ENCODE measurements around the gene DGKI. TPM values are rescaled to one million over a fixed set of nuclear protein-coding genes. Genes with fewer than 3 reads are reported as not detected.

DGKI gene
- total and polyA plus RNA-seq, 8 donors: under 0.01 to 5.1 (median 0.20) TPM; not detected in 3

DNA sequence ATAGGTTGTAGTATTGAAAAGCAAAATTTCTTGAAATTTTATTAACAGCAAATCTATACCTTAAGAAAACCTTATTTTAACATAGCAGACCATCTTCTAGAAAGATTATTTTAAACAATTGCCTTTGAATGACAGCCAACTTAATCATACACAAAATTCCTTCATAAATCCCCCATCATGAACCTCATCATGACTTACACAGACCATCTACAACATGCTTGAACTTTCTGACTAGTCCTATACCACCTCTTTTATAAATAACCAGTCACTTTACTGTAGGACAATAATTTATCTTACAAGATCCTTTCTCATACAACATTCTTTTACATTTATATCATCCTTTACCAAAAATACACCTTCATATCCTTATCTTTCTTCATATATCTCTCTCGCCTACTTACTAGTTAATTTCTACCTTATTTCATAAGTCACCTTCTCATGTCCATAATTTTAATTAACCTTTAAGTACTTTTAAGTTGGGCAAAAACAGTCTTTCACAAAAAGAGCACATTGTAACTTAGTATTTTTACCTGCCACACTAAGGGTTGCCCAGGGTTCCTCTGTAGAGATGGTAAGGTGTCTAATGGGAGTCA, 486.6 kb downstream of the DGKI start:
- H3K27me3 ChIP-seq: no peaks in the 10 kb centered on the region
- DNase-seq: no peak
- intact Hi-C loops (cut with DNase I; ENCODE audit: low total_unique reads): no loop called here
- H3K9me3 ChIP-seq: peaks cover 0 to 38% (median 14%) of the 10 kb centered on the region in 4 donors
- no peaks in the 10 kb centered on the region for H3K36me3 ChIP-seq
- TF ChIP-seq POLR2A (IDR thresholded peaks at IDR 0.05): no peak
- TF ChIP-seq, protein P1, sequence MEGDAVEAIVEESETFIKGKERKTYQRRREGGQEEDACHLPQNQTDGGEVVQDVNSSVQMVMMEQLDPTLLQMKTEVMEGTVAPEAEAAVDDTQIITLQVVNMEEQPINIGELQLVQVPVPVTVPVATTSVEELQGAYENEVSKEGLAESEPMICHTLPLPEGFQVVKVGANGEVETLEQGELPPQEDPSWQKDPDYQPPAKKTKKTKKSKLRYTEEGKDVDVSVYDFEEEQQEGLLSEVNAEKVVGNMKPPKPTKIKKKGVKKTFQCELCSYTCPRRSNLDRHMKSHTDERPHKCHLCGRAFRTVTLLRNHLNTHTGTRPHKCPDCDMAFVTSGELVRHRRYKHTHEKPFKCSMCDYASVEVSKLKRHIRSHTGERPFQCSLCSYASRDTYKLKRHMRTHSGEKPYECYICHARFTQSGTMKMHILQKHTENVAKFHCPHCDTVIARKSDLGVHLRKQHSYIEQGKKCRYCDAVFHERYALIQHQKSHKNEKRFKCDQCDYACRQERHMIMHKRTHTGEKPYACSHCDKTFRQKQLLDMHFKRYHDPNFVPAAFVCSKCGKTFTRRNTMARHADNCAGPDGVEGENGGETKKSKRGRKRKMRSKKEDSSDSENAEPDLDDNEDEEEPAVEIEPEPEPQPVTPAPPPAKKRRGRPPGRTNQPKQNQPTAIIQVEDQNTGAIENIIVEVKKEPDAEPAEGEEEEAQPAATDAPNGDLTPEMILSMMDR (IDR thresholded peaks at IDR 0.05): no peak
- TF ChIP-seq EP300 (IDR thresholded peaks at IDR 0.05): no peak
- TF ChIP-seq POLR2AphosphoS5 (IDR thresholded peaks at IDR 0.05): no peak
- WGBS, 5 donors: 38 to 87% (median 44%) methylated on average over 1 of the region's 1 CpG
- no peak overlapping the region for H3K4me3 ChIP-seq
- H3K4me1 ChIP-seq: peaks cover 0 to under 1% (median 0%) of the 10 kb centered on the region in 4 donors
- no peak overlapping the region for H3K27ac ChIP-seq

DNA sequence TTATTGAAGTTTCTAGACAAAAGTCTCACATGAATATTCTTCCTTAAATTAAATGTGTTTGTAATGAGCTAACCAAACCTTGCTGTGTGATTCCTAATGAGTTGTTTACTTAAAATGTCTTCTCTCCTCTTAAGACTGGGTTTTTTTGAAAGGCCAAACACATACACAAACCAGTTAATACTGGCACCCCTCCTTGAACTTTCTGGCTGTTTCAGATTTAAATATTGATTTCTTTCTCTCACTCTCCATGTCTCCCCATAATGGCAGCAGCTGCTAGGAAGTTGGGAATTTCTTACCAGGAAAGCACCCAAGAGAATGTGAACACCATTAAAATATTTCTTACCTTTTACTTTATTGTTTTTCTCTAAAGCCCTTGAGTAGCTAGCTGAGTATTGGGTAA, 491.8 kb downstream of the DGKI start:
- no peak for DNase-seq

DNA sequence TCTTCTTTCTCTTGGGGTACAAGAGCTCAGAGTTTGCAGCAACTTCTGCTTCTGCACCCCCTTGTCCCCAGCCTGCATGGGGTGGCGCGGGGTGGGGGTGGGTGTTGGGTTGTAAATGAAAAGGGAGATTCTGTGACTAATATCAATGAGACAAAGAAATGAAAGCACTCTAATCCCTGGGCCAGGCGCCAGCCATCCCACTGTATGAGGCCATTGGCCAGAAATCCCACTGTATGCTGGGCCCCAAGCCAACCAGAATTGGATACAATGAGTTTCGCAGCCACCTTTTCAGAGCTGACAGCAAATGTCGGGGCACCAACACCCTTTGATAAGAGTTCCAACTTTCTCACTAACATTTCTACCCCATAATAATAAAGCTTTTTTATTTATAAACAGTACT, 492.4 kb downstream of the DGKI start:
- Histone ChIP-seq H3K9me3 (peaks cover 0 to 6% (median 2%) of the 10 kb centered on the region in 4 donors), H3K36me3 (no peaks in the 10 kb centered on the region), H3K4me1 (peaks cover 0 to 19% (median 3%) of the 10 kb centered on the region in 4 donors), H3K4me3 (no peak overlapping the region), H3K27ac (no peak overlapping the region), H3K27me3 (no peaks in the 10 kb centered on the region)
- intact Hi-C loops (cut with DNase I; ENCODE audit: low total_unique reads): no loop called here
- 38 to 65% (median 55%) methylated on average over 5 of the region's 5 CpGs for WGBS, 5 donors
- peak in 1 of 2 donors; percentile 71 for DNase-seq
- TF ChIP-seq POLR2A (IDR thresholded peaks at IDR 0.05) (no peak), POLR2AphosphoS5 (IDR thresholded peaks at IDR 0.05) (no peak), EP300 (IDR thresholded peaks at IDR 0.05) (no peak)
- TF ChIP-seq, protein P1 (IDR thresholded peaks at IDR 0.05): no peak

More for the DNA sequence above, 491.8 kb downstream of the DGKI start:
- TF ChIP-seq, protein P1 (IDR thresholded peaks at IDR 0.05): no peak
- no peak for TF ChIP-seq POLR2AphosphoS5 (IDR thresholded peaks at IDR 0.05)
- Histone ChIP-seq H3K4me1 (peaks cover 0 to 19% (median 3%) of the 10 kb centered on the region in 4 donors), H3K9me3 (peaks cover 0 to 12% (median 4%) of the 10 kb centered on the region in 4 donors), H3K4me3 (no peak overlapping the region), H3K27ac (no peak overlapping the region), H3K36me3 (no peaks in the 10 kb centered on the region), H3K27me3 (no peaks in the 10 kb centered on the region)
- intact Hi-C loops (cut with DNase I; ENCODE audit: low total_unique reads): no loop called here

DNA sequence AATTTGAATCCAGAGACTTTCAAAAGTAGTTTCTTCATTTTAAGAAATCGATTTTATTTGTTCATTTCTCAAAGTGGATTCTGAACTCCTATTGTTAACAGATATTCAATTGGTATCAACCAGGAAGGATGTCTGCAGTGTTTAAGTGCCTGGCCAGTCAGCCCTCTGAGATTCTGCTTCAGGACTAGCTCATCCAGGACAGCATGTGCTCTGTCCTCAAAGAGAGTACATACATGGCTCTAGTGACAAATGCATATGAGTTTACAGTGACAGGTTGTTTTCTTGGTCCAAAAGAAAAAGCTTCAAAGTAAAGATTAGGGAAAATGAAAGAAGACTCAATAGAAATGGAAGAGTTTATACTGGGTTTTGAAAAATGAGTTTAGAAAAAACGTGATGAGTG, 494.8 kb downstream of the DGKI start:
- Histone ChIP-seq H3K9me3 (peaks cover 0 to 4% (median 0%) of the 10 kb centered on the region in 4 donors), H3K27ac (no peak overlapping the region), H3K27me3 (no peaks in the 10 kb centered on the region), H3K36me3 (no peaks in the 10 kb centered on the region), H3K4me1 (peaks cover 0 to 19% (median 3%) of the 10 kb centered on the region in 4 donors), H3K4me3 (no peak overlapping the region)
- WGBS, 5 donors: 38 to 57% (median 54%) methylated on average over 2 of the region's 2 CpGs
- TF ChIP-seq, protein P1 (IDR thresholded peaks at IDR 0.05): no peak
- no peak for TF ChIP-seq POLR2A (IDR thresholded peaks at IDR 0.05)
- TF ChIP-seq EP300 (IDR thresholded peaks at IDR 0.05): no peak
- TF ChIP-seq POLR2AphosphoS5 (IDR thresholded peaks at IDR 0.05): no peak
- no peak for DNase-seq
- intact Hi-C loops (cut with DNase I; ENCODE audit: low total_unique reads): no loop called here

Data from stomach (tissue), 9 donors.